ENCODE results near the gene ITGA1.
A peak's percentile ranks its signal among the peaks of the same experiment; 100 is the strongest.
"Not testable (repeated sequence)": the region's sequence is repeated elsewhere in the genome, so short reads cannot be mapped to it uniquely, and the experiment has no call there.

ITGA1 gene

DNA sequence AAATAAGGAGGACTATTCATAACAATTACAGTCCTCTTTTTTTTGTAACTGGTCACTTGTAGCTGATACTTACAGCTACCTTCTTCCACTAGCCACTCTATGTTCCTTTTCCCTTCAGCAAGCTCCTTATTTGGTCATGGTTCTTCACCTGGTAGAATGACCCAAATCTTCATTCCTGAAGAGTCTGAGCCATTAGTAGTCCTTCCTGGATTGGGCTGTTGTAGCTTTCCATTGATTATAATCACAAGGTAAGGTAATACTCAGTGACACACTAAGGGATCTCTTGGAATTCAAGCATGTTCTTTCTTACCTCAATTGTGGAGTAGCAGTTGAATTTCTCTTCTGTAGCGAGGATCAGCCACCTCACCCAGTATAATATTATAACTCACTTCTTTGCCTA is 175.9 kb downstream of the ITGA1 start:
- DNase-seq (ENCODE audit: low read depth), result no peak
- TF ChIP-seq, protein P1, sequence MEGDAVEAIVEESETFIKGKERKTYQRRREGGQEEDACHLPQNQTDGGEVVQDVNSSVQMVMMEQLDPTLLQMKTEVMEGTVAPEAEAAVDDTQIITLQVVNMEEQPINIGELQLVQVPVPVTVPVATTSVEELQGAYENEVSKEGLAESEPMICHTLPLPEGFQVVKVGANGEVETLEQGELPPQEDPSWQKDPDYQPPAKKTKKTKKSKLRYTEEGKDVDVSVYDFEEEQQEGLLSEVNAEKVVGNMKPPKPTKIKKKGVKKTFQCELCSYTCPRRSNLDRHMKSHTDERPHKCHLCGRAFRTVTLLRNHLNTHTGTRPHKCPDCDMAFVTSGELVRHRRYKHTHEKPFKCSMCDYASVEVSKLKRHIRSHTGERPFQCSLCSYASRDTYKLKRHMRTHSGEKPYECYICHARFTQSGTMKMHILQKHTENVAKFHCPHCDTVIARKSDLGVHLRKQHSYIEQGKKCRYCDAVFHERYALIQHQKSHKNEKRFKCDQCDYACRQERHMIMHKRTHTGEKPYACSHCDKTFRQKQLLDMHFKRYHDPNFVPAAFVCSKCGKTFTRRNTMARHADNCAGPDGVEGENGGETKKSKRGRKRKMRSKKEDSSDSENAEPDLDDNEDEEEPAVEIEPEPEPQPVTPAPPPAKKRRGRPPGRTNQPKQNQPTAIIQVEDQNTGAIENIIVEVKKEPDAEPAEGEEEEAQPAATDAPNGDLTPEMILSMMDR (IDR thresholded peaks at IDR 0.05; ENCODE audit: control insufficient read depth, insufficient read depth, low read depth, low read length, missing control alignments), result no peak
- no peak overlapping the region for H3K4me3 ChIP-seq (ENCODE audit: control insufficient read depth, low read depth, low read length)

DNA sequence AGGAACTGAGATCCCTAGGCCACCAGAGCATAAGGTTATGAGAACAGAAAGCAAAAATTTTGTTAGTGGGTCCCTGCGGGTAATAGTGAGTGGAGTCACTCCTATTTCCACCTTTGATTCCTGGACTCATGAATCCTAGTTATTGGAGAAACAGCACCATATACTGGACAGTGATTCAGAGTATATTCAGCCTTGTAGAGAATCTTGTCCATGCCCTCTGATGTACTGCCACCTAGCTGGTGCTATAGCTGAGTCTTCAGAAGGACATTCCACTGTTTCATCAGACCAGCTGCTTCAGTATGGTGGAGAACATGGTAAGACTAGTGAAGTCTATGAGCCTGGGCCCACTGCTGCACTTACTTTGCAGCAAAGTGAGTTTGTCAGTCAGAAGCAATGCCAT is 176.4 kb downstream of the ITGA1 start:
- TF ChIP-seq, protein P1 (IDR thresholded peaks at IDR 0.05; ENCODE audit: control insufficient read depth, insufficient read depth, low read depth, low read length, missing control alignments), result peak; percentile 12
- no peak overlapping the region for H3K4me3 ChIP-seq (ENCODE audit: control insufficient read depth, low read depth, low read length)
- no peak for DNase-seq (ENCODE audit: low read depth)

DNA sequence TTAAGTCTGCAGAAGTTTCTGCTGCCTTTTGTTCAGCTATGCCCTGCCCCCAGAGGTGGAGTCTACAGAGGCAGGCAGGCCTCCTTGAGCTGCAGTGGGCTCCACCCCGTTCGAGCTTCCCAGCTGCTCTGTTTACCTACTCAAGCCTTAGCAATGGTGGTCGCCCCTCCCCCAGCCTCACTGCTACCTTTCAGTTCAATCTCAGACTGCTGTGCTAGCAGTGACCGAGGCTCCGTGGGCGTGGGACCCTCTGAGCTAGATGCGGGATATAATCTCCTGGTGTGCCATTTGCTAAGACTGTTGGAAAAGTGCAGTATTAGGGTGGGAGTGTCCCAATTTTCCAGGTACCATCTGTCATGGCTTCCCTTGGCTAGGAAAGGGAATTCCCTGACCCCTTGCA is 188.4 kb downstream of the ITGA1 start:
- not testable (repeated sequence) for H3K4me3 ChIP-seq (ENCODE audit: control insufficient read depth, low read depth, low read length); DNase-seq (ENCODE audit: low read depth)

DNA sequence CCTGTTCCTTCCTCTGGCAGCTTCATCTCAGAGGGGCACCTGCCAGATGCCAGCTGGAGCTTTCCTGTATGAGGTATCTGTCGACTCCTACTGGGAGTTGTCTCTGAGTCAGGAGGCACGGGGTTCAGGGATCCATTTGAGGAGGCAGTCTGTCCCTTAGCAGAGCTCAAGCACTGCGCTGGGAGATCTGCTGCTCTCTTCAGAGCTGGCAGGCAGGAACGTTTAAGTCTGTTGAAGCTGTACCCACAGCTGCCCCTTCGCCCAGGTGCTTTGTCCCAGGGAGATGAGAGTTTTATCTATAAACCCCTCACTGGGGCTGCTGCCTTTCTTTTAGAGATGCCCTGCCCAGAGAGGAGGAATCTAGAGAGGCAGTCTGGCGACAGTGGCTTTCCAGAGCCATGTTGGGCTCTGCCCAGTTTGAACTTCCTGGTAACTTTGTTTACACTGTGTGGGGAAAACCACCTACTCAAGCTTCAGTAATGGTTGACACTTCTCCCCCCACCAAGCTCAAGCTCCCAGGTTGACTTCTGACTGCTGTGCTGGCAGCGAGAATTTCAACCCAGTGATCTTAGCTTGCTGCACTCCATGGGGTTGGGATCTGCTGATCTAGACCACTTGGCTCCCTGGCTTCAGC is 189.7 kb downstream of the ITGA1 start:
- TF ChIP-seq, protein P1 (IDR thresholded peaks at IDR 0.05; ENCODE audit: control insufficient read depth, insufficient read depth, low read depth, low read length, missing control alignments), result no peak
- H3K4me3 ChIP-seq (ENCODE audit: control insufficient read depth, low read depth, low read length), result no peak overlapping the region

DNA sequence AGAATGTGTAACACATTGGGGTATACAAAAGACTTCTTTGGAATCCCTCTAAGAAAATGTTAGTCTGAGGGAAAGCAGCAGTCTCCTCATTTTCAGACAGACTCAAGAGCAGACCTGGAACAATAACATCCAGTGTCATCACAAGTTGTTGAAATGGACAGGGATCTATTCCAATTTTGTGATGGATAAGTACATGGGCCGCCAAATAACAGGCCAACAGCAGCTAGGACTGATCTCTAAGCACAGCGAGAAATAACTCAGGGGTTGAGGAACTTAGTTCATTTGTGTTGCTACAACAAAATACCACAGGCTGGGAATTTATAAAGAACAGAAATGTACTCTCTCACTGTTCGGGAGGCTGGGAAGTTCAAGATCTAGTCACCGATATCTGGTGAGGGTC is 193.8 kb downstream of the ITGA1 start:
- DNase-seq (ENCODE audit: low read depth), result no peak
- H3K4me3 ChIP-seq (ENCODE audit: control insufficient read depth, low read depth, low read length), result no peak overlapping the region
- TF ChIP-seq, protein P1 (IDR thresholded peaks at IDR 0.05; ENCODE audit: control insufficient read depth, insufficient read depth, low read depth, low read length, missing control alignments), result no peak

More for the DNA sequence above, 189.7 kb downstream of the ITGA1 start:
- no peak for DNase-seq (ENCODE audit: low read depth)

DNA sequence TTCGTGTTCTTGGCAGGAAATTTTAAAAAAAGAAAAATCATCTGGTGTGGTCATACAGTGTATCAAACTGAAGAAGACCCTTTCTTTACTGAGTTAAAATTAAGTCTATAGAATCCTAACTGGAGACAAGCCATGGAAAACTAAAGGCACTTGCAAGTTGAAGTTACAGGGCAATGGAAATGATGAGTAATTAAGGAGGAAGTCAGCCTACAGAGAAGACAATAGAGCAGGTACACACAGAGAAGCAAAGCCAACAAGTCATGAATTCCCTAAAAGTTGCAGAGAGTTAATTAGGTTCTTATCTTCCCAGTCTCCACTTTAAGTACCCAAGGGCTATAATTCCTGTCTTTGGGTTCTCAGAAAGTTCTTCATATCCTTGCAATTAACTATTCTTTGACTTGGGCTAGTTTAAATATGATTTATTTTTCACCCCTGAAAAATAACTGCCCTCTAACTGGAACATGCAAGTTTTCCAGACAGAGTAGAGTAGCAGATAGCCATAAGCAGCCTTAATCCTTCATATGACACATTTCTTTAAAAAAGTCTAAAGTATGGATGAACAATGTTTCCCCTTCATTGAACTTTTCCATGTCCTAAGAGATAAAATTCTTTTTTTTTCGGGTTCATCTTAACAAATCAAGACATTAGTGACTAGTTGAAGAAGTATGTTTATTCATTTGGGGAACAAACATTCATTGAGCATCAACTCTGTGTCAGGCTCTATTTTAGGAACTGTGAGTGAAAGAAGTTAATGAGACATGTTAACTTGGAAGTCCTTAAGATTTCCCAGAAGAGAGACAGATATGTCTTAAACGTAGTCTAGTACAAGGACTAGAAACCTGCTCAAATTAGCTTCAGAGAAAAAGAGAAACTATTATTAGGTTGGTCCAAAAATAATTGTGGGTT is 196.3 kb downstream of the ITGA1 start:
- H3K4me3 ChIP-seq (ENCODE audit: control insufficient read depth, low read depth, low read length), result no peak overlapping the region
- DNase-seq (ENCODE audit: low read depth), result no peak
- TF ChIP-seq, protein P1 (IDR thresholded peaks at IDR 0.05; ENCODE audit: control insufficient read depth, insufficient read depth, low read depth, low read length, missing control alignments), result no peak

DNA sequence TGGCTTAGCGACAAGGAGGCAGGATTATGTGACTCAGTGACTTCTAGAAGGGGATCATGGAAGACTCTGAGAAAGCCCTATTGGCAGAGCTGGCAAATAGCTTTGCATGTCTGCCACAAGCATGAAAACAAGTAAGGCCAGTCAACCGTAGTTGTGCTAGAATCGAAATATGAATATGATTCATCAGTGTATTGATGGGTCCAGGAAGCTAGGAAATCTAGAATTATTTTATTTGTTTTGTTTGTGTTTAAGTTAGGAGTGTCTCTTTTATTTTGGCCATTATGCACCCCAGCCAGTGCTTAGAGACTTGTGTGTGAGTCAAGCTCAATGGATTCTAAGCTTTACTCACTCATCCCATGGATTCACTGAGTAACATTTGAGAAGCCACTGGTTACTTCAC is 197.6 kb downstream of the ITGA1 start:
- no peak for DNase-seq (ENCODE audit: low read depth)
- TF ChIP-seq, protein P1 (IDR thresholded peaks at IDR 0.05; ENCODE audit: control insufficient read depth, insufficient read depth, low read depth, low read length, missing control alignments), result no peak
- H3K4me3 ChIP-seq (ENCODE audit: control insufficient read depth, low read depth, low read length), result no peak overlapping the region

Measured in AG09309 (cell line).